ENCODE results near the gene COL8A2. TPM values are rescaled to one million over a fixed set of nuclear protein-coding genes. Genes with fewer than 3 reads are reported as not detected.

The COL8A2 gene
- total and polyA plus RNA-seq, 4 donors: 17.4 to 48.5 (median 28.0) TPM

- Histone ChIP-seq H3K4me1 (ENCODE audit: control insufficient read depth in 1 of 2, insufficient read depth in 2 of 2, low read length in 2 of 2) (no peaks in the 10 kb centered on the region), H3K27me3 (ENCODE audit: control insufficient read depth in 1 of 2, insufficient read depth in 2 of 2, low read length in 1 of 2) (no peaks in the 10 kb centered on the region), H3K4me3 (ENCODE audit: low read length in 2 of 2) (peak overlapping the region; percentile 23 to 48), H3K9me3 (ENCODE audit: control insufficient read depth, low read length) (no peaks in the 10 kb centered on the region), H3K36me3 (ENCODE audit: control insufficient read depth in 1 of 2, insufficient read depth in 2 of 2, low read length in 1 of 2) (no peaks in the 10 kb centered on the region), H3K27ac (ENCODE audit: low read depth in 1 of 2, low read length in 2 of 2) (peak overlapping the region in 1 of 2 donors; percentile 43)
- no peak for ATAC-seq (ENCODE audit: low FRiP score)
- WGBS, 2 donors: 0 to 1% methylated on average over 16 of the region's 16 CpGs
- intact Hi-C loops (cut with DNase I): loop anchor here (1.0 to 5.0 kb wide), 4 partner anchors 39 to 138 kb away; partner anchors contain the start of gene THRAP3 (in 1 of the 2)
- DNase-seq: no peak
These were observed 23.8 kb upstream of the COL8A2 start for GRCh38 chr1:36148821-36149236.

GRCh38 chr1:36144413-36144812 lies 19.4 kb upstream of the COL8A2 start:
- no peak for DNase-seq
- ATAC-seq (ENCODE audit: low FRiP score): no peak
- H3K27ac ChIP-seq (ENCODE audit: low read depth in 1 of 2, low read length in 2 of 2): no peak overlapping the region
- no peaks in the 10 kb centered on the region for H3K9me3 ChIP-seq (ENCODE audit: control insufficient read depth, low read length)
- H3K4me3 ChIP-seq (ENCODE audit: low read length in 2 of 2): no peak overlapping the region
- WGBS, 2 donors: 90 to 93% methylated on average over 2 of the region's 2 CpGs
- H3K27me3 ChIP-seq (ENCODE audit: control insufficient read depth in 1 of 2, insufficient read depth in 2 of 2, low read length in 1 of 2): no peaks in the 10 kb centered on the region
- peaks cover 3 to 5% of the 10 kb centered on the region in 2 donors for H3K4me1 ChIP-seq (ENCODE audit: control insufficient read depth in 1 of 2, insufficient read depth in 2 of 2, low read length in 2 of 2)
- intact Hi-C loops (cut with DNase I): no loop called here
- peaks cover 0 to 4% of the 10 kb centered on the region in 2 donors for H3K36me3 ChIP-seq (ENCODE audit: control insufficient read depth in 1 of 2, insufficient read depth in 2 of 2, low read length in 1 of 2)

- DNase-seq: no peak
- Histone ChIP-seq H3K27me3 (ENCODE audit: control insufficient read depth in 1 of 2, insufficient read depth in 2 of 2, low read length in 1 of 2) (no peaks in the 10 kb centered on the region), H3K27ac (ENCODE audit: low read depth in 1 of 2, low read length in 2 of 2) (peak overlapping the region in 1 of 2 donors; percentile 25), H3K4me3 (ENCODE audit: low read length in 2 of 2) (no peak overlapping the region), H3K9me3 (ENCODE audit: control insufficient read depth, low read length) (no peaks in the 10 kb centered on the region), H3K36me3 (ENCODE audit: control insufficient read depth in 1 of 2, insufficient read depth in 2 of 2, low read length in 1 of 2) (peaks cover 0 to 4% of the 10 kb centered on the region in 2 donors), H3K4me1 (ENCODE audit: control insufficient read depth in 1 of 2, insufficient read depth in 2 of 2, low read length in 2 of 2) (peaks cover 3 to 5% of the 10 kb centered on the region in 2 donors)
- no peak for ATAC-seq (ENCODE audit: low FRiP score)
- intact Hi-C loops (cut with DNase I): no loop called here
- WGBS, 2 donors: 66 to 76% methylated on average over 4 of the region's 4 CpGs
These were observed 18.4 kb upstream of the COL8A2 start for GRCh38 chr1:36143424-36143823.

- Histone ChIP-seq H3K4me3 (ENCODE audit: low read length in 2 of 2) (no peak overlapping the region), H3K27ac (ENCODE audit: low read depth in 1 of 2, low read length in 2 of 2) (peak overlapping the region in 1 of 2 donors; percentile 3), H3K9me3 (ENCODE audit: control insufficient read depth, low read length) (no peaks in the 10 kb centered on the region), H3K36me3 (ENCODE audit: control insufficient read depth in 1 of 2, insufficient read depth in 2 of 2, low read length in 1 of 2) (peaks cover 0 to 6% of the 10 kb centered on the region in 2 donors), H3K4me1 (ENCODE audit: control insufficient read depth in 1 of 2, insufficient read depth in 2 of 2, low read length in 2 of 2) (peaks cover 3 to 5% of the 10 kb centered on the region in 2 donors), H3K27me3 (ENCODE audit: control insufficient read depth in 1 of 2, insufficient read depth in 2 of 2, low read length in 1 of 2) (no peaks in the 10 kb centered on the region)
- ATAC-seq (ENCODE audit: low FRiP score): peak; percentile 49
- DNase-seq: no peak
- intact Hi-C loops (cut with DNase I): no loop called here
- WGBS, 2 donors: 0 to 1% methylated on average over 1 of the region's 1 CpG
These were observed 17.1 kb upstream of the COL8A2 start for GRCh38 chr1:36142121-36142520.

GRCh38 chr1:36139521-36139920 lies 14.5 kb upstream of the COL8A2 start:
- DNase-seq: no peak
- peaks cover 0 to 6% of the 10 kb centered on the region in 2 donors for H3K36me3 ChIP-seq (ENCODE audit: control insufficient read depth in 1 of 2, insufficient read depth in 2 of 2, low read length in 1 of 2)
- H3K4me3 ChIP-seq (ENCODE audit: low read length in 2 of 2): no peak overlapping the region
- H3K4me1 ChIP-seq (ENCODE audit: control insufficient read depth in 1 of 2, insufficient read depth in 2 of 2, low read length in 2 of 2): peaks cover 5% of the 10 kb centered on the region in 2 donors
- no peak overlapping the region for H3K27ac ChIP-seq (ENCODE audit: low read depth in 1 of 2, low read length in 2 of 2)
- H3K9me3 ChIP-seq (ENCODE audit: control insufficient read depth, low read length): no peaks in the 10 kb centered on the region
- no peaks in the 10 kb centered on the region for H3K27me3 ChIP-seq (ENCODE audit: control insufficient read depth in 1 of 2, insufficient read depth in 2 of 2, low read length in 1 of 2)
- 81 to 85% methylated on average over 5 of the region's 5 CpGs for WGBS, 2 donors
- intact Hi-C loops (cut with DNase I): no loop called here
- no peak for ATAC-seq (ENCODE audit: low FRiP score)

GRCh38 chr1:36137776-36138175 lies 12.8 kb upstream of the COL8A2 start:
- Histone ChIP-seq H3K9me3 (ENCODE audit: control insufficient read depth, low read length) (no peaks in the 10 kb centered on the region), H3K4me3 (ENCODE audit: low read length in 2 of 2) (no peak overlapping the region), H3K4me1 (ENCODE audit: control insufficient read depth in 1 of 2, insufficient read depth in 2 of 2, low read length in 2 of 2) (peaks cover 5% of the 10 kb centered on the region in 2 donors), H3K27ac (ENCODE audit: low read depth in 1 of 2, low read length in 2 of 2) (peak overlapping the region in 1 of 2 donors; percentile 80), H3K27me3 (ENCODE audit: control insufficient read depth in 1 of 2, insufficient read depth in 2 of 2, low read length in 1 of 2) (no peaks in the 10 kb centered on the region), H3K36me3 (ENCODE audit: control insufficient read depth in 1 of 2, insufficient read depth in 2 of 2, low read length in 1 of 2) (peaks cover 0 to 6% of the 10 kb centered on the region in 2 donors)
- WGBS, 2 donors: 88 to 89% methylated on average over 3 of the region's 3 CpGs
- ATAC-seq (ENCODE audit: low FRiP score) (no peak), DNase-seq (no peak)
- intact Hi-C loops (cut with DNase I): no loop called here

- H3K9me3 ChIP-seq (ENCODE audit: control insufficient read depth, low read length): no peaks in the 10 kb centered on the region
- H3K36me3 ChIP-seq (ENCODE audit: control insufficient read depth in 1 of 2, insufficient read depth in 2 of 2, low read length in 1 of 2): peaks cover 0 to 6% of the 10 kb centered on the region in 2 donors
- DNase-seq: no peak
- H3K27ac ChIP-seq (ENCODE audit: low read depth in 1 of 2, low read length in 2 of 2): peak overlapping the region; percentile 68 to 80
- ATAC-seq (ENCODE audit: low FRiP score): no peak
- intact Hi-C loops (cut with DNase I): no loop called here
- no peak overlapping the region for H3K4me3 ChIP-seq (ENCODE audit: low read length in 2 of 2)
- WGBS, 2 donors: 75 to 88% methylated on average over 5 of the region's 5 CpGs
- H3K4me1 ChIP-seq (ENCODE audit: control insufficient read depth in 1 of 2, insufficient read depth in 2 of 2, low read length in 2 of 2): peaks cover 1 to 5% of the 10 kb centered on the region in 2 donors
- H3K27me3 ChIP-seq (ENCODE audit: control insufficient read depth in 1 of 2, insufficient read depth in 2 of 2, low read length in 1 of 2): no peaks in the 10 kb centered on the region
These were observed 12.2 kb upstream of the COL8A2 start for GRCh38 chr1:36137226-36137625.

GRCh38 chr1:36136535-36136934 lies 11.5 kb upstream of the COL8A2 start:
- DNase-seq (peak in 1 of 2 donors; percentile 84), ATAC-seq (ENCODE audit: low FRiP score) (peak; percentile 71)
- peaks cover 1 to 5% of the 10 kb centered on the region in 2 donors for H3K4me1 ChIP-seq (ENCODE audit: control insufficient read depth in 1 of 2, insufficient read depth in 2 of 2, low read length in 2 of 2)
- peak overlapping the region; percentile 84 to 99 for H3K27ac ChIP-seq (ENCODE audit: low read depth in 1 of 2, low read length in 2 of 2)
- H3K4me3 ChIP-seq (ENCODE audit: low read length in 2 of 2): no peak overlapping the region
- H3K9me3 ChIP-seq (ENCODE audit: control insufficient read depth, low read length): no peaks in the 10 kb centered on the region
- no peaks in the 10 kb centered on the region for H3K27me3 ChIP-seq (ENCODE audit: control insufficient read depth in 1 of 2, insufficient read depth in 2 of 2, low read length in 1 of 2)
- intact Hi-C loops (cut with DNase I): loop anchor here in 1 of 2 donors (1.0 kb wide), 1 partner anchor 21 kb away; no protein-coding TSS in a partner anchor
- H3K36me3 ChIP-seq (ENCODE audit: control insufficient read depth in 1 of 2, insufficient read depth in 2 of 2, low read length in 1 of 2): peaks cover 0 to 6% of the 10 kb centered on the region in 2 donors
- WGBS, 2 donors: 0 to 10% methylated on average over 1 of the region's 1 CpG

- H3K4me1 ChIP-seq (ENCODE audit: control insufficient read depth in 1 of 2, insufficient read depth in 2 of 2, low read length in 2 of 2): peaks cover 0 to 1% of the 10 kb centered on the region in 2 donors
- no peaks in the 10 kb centered on the region for H3K9me3 ChIP-seq (ENCODE audit: control insufficient read depth, low read length)
- intact Hi-C loops (cut with DNase I): loop anchor here (1.0 to 2.0 kb wide), 2 partner anchors 20 to 37 kb away; no protein-coding TSS in a partner anchor
- H3K4me3 ChIP-seq (ENCODE audit: low read length in 2 of 2): no peak overlapping the region
- H3K27ac ChIP-seq (ENCODE audit: low read depth in 1 of 2, low read length in 2 of 2): peak overlapping the region; percentile 84 to 99
- no peak for ATAC-seq (ENCODE audit: low FRiP score)
- peaks cover 0 to 6% of the 10 kb centered on the region in 2 donors for H3K36me3 ChIP-seq (ENCODE audit: control insufficient read depth in 1 of 2, insufficient read depth in 2 of 2, low read length in 1 of 2)
- no peaks in the 10 kb centered on the region for H3K27me3 ChIP-seq (ENCODE audit: control insufficient read depth in 1 of 2, insufficient read depth in 2 of 2, low read length in 1 of 2)
- DNase-seq: no peak
These were observed 10.8 kb upstream of the COL8A2 start for GRCh38 chr1:36135796-36136195.
